Loucy (cell line): ENCODE results near the gene POLD4.

Experiments
- EZH2phosphoT487 ChIP-seq: fragments of 200-600 bp; IDR thresholded peaks from 2 replicates; pipeline ENCODE4 v1.6.1; 2018; ENCODE audit warnings: antibody characterized with exemption, mild to moderate bottlenecking, moderate library complexity, borderline replicate concordance
- TF ChIP-seq, protein P1 (sequence below): fragments of 200-600 bp; sonication (generic); conservative IDR thresholded peaks from 2 replicates; pipeline ENCODE4 v1.5.1; 2014; ENCODE audit warnings: mild to moderate bottlenecking, antibody characterized with exemption, low read length

DNA sequence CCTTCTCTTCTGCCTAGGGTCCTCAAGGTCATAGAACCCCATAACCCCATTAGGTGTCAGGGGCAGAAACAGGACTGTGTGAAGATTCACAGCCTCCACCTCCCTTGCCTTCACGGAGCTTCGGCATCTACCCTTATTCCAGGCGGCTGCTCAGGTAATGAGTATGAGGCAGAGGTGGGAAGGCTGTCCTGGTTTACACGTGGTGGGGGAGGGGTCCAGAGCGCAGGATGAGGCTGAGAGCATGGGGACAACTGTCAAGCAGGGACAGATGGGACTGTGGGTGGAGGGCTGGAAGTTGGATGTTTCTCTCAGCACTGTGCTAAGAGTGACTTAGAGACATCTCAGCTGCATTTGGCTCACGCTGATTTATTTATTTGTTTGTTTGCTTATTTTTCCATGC lies 34.2 kb upstream of the POLD4 start:
- TF ChIP-seq, protein P1, sequence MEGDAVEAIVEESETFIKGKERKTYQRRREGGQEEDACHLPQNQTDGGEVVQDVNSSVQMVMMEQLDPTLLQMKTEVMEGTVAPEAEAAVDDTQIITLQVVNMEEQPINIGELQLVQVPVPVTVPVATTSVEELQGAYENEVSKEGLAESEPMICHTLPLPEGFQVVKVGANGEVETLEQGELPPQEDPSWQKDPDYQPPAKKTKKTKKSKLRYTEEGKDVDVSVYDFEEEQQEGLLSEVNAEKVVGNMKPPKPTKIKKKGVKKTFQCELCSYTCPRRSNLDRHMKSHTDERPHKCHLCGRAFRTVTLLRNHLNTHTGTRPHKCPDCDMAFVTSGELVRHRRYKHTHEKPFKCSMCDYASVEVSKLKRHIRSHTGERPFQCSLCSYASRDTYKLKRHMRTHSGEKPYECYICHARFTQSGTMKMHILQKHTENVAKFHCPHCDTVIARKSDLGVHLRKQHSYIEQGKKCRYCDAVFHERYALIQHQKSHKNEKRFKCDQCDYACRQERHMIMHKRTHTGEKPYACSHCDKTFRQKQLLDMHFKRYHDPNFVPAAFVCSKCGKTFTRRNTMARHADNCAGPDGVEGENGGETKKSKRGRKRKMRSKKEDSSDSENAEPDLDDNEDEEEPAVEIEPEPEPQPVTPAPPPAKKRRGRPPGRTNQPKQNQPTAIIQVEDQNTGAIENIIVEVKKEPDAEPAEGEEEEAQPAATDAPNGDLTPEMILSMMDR, result no peak
- TF ChIP-seq EZH2phosphoT487, result no peak
